ENCODE data around the gene GRIN3A. TPM values are rescaled to one million over a fixed set of nuclear protein-coding genes. Genes with fewer than 3 reads are reported as not detected.

GRIN3A gene
- total RNA-seq, 4 donors from 2014 or later = 0.09 to 0.27 TPM; not detected in 2

DNA sequence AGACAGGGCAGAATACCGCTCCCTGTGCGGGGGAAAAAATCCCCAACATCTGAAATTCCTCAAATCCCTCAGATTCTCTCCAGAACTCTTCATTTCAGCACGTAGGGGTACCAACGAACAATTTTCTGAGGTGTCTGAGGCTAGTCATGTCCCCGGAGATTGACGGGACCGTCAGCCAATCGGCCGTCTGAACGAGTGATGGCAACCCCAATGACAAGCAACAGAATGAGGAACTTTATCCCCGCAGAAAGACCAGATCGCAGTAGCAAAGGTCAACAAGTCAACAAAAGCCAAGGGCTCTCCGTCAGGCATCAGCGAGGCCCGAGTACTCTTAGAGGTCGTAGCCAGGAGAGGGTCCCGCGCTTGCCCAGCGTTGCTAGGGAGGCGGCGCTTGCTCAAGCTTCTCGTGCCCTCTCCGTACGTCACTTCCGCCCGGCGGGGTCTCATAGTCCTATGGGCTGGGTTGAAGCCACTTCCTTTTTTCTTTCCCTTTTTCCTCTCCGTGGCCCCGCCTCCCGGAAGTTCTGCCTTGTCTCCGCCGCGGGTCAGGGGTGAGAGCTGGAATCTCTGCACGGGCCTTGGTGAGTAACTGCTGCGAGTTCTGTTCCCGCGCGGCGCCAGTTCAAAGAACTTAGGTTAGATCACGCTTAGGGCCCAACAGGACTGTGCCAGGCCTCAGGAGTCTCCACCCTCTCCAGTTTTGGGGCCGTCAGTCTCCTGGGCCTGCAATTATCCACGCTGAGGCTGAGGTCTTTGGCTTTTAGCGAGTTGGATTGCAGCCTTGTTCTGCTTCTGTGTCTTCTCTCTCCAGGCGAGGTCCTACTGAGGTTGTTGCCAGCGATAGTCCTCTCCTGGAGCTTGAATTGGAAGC, 204.9 kb downstream of the GRIN3A start, which contains the start of gene RNF20:
Gene RNF20, plus strand, starts transcription at position 520 of the 871 bp plus-strand sequence. CDS start 1,571 bp downstream, outside the sequence.
- peaks cover 0 to 25% (median 0%) of the 10 kb centered on the region in 4 donors for H3K4me1 ChIP-seq
- H3K9me3 ChIP-seq = no peaks in the 10 kb centered on the region
- peaks cover 0 to 7% (median 0%) of the 10 kb centered on the region in 3 donors for H3K36me3 ChIP-seq
- H3K27me3 ChIP-seq = no peaks in the 10 kb centered on the region
- H3K4me3 ChIP-seq = peak within 1 kb of the TSS; percentile 57 to 85 (median 70)
- DNase-seq = peak; percentile 100
- peak within 1 kb of the TSS; percentile 84 to 97 (median 94) for H3K27ac ChIP-seq
- TF ChIP-seq, protein P1, sequence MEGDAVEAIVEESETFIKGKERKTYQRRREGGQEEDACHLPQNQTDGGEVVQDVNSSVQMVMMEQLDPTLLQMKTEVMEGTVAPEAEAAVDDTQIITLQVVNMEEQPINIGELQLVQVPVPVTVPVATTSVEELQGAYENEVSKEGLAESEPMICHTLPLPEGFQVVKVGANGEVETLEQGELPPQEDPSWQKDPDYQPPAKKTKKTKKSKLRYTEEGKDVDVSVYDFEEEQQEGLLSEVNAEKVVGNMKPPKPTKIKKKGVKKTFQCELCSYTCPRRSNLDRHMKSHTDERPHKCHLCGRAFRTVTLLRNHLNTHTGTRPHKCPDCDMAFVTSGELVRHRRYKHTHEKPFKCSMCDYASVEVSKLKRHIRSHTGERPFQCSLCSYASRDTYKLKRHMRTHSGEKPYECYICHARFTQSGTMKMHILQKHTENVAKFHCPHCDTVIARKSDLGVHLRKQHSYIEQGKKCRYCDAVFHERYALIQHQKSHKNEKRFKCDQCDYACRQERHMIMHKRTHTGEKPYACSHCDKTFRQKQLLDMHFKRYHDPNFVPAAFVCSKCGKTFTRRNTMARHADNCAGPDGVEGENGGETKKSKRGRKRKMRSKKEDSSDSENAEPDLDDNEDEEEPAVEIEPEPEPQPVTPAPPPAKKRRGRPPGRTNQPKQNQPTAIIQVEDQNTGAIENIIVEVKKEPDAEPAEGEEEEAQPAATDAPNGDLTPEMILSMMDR (IDR thresholded peaks at IDR 0.05) = no peak
- TF ChIP-seq POLR2A (IDR thresholded peaks at IDR 0.05) = no peak

DNA sequence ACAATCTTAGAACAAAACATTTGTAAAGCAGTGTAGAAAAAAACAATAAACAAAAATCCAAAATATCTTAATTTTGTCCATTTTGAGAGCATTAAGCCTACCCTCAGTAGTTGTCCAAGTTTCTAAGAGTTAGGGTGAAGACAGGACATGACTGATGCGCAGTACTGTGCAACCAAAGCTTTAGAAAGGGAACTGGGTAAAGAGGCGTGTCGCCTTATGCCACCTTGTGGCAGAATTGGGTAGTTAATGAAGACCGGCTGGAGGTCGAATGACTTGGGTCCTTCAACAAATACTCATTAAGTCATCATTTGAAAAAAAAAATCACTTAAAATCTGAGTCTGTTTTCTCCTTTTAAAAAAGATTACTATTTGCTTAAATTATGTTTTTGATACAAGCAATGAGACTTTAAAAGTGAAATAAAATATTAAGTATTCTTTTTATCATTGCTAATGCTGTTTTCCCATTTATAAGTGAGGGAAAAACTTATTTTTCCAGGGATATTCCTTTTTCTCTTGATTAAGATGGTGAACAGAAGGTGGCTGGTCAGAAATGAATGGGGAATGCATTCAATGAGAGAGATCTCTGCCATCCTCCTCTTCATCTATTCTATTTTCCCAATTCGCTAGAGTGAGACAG, 208.3 kb downstream of the GRIN3A start:
- Histone ChIP-seq H3K27me3 (no peaks in the 10 kb centered on the region), H3K4me1 (peaks cover 0 to 12% (median 0%) of the 10 kb centered on the region in 4 donors), H3K4me3 (no peak overlapping the region), H3K27ac (no peak overlapping the region), H3K36me3 (no peaks in the 10 kb centered on the region), H3K9me3 (no peaks in the 10 kb centered on the region)
- TF ChIP-seq POLR2A (IDR thresholded peaks at IDR 0.05) = no peak
- TF ChIP-seq, protein P1 (IDR thresholded peaks at IDR 0.05) = peak; percentile 60 to 90 (median 85)
- DNase-seq = peak; percentile 55 to 90 (median 61)

DNA sequence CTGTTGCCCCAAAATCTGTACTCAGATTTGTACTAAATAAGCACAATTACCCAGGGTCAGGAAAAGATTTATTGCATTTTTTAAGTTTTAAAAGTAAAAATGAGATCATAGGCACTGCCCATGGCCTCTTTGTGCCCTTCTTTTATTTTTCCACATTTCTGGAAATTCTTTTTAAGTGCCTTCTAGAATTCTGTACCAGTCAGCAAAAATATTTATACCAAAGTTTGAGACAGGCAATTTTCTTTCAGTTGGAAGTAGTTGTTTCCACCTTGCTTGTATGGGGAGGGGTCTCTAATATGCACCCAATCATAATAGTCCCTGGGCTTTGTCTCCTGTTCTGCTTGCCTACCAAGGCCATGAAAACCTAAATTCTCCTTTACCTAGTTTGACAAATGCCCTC, 210.4 kb downstream of the GRIN3A start:
- TF ChIP-seq POLR2A (IDR thresholded peaks at IDR 0.05) = no peak
- TF ChIP-seq, protein P1 (IDR thresholded peaks at IDR 0.05) = no peak
- no peak for DNase-seq
- no peaks in the 10 kb centered on the region for H3K9me3 ChIP-seq

DNA sequence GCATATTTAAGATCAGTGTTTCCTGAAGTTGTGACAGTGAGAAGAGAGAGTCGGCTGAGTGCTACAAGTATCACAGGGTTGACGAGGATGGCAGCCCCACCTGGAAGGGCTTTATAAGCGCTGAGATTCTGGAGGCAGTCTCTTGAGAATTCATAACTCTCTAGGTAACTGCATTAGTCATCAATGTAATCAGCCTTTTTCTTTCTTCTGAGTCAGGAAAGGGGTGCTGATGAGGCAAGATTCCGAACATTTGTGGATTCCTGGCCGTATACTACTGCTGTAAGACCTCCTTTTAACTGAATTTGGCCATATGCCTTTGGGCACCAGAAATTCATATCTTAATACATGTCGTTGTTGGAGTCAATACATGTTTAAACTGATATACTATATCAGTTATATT, 211.4 kb downstream of the GRIN3A start:
- DNase-seq = no peak
- H3K27me3 ChIP-seq = no peaks in the 10 kb centered on the region
- no peak overlapping the region for H3K27ac ChIP-seq
- H3K4me3 ChIP-seq = no peak overlapping the region
- no peaks in the 10 kb centered on the region for H3K9me3 ChIP-seq
- no peaks in the 10 kb centered on the region for H3K4me1 ChIP-seq
- TF ChIP-seq POLR2A (IDR thresholded peaks at IDR 0.05) = no peak
- TF ChIP-seq, protein P1 (IDR thresholded peaks at IDR 0.05) = no peak
- no peaks in the 10 kb centered on the region for H3K36me3 ChIP-seq

More for the DNA sequence above, 210.4 kb downstream of the GRIN3A start:
- no peak overlapping the region for H3K4me3 ChIP-seq
- no peak overlapping the region for H3K27ac ChIP-seq
- H3K27me3 ChIP-seq = no peaks in the 10 kb centered on the region
- H3K36me3 ChIP-seq = no peaks in the 10 kb centered on the region
- peaks cover 0 to 4% (median 0%) of the 10 kb centered on the region in 4 donors for H3K4me1 ChIP-seq

DNA sequence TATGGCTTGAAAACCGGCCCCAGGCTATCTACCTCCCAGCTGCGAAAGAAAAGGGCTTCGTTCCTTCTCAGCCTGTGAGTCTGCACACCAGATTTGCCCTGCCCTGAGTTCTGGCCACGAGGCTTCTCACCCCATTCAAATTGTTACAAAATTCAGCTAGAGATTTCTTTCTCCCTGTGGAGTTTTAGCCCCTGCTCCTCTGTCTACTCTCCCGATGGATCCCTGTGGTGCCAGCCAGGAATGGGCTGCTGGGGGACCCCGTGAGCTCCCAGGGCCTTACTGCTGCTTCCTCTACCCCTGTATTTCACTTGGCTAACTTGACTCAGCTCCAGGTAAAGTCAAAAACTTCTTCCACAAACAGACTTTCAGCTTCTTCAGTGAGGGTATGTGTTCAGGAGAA, 214.1 kb downstream of the GRIN3A start:
- Histone ChIP-seq H3K27ac (no peak overlapping the region), H3K27me3 (no peaks in the 10 kb centered on the region), H3K9me3 (no peaks in the 10 kb centered on the region), H3K4me3 (no peak overlapping the region), H3K36me3 (no peaks in the 10 kb centered on the region), H3K4me1 (no peaks in the 10 kb centered on the region)
- DNase-seq = no peak
- TF ChIP-seq POLR2A (IDR thresholded peaks at IDR 0.05) = no peak

Other genes starting within 250 kb of the GRIN3A start
- gene RNF20, start 204.8 kb downstream of the GRIN3A start, total RNA-seq = 10 to 100 TPM; 14.1 to 35.5 (median 16.1) TPM
- gene PPP3R2, start 143.7 kb downstream of the GRIN3A start, total RNA-seq = not detected

All from Peyer's patch (tissue), 4 donors.